ENCODE data around the gene ZBTB4. TPM values are rescaled to one million over a fixed set of nuclear protein-coding genes. Genes with fewer than 3 reads are reported as not detected.

The ZBTB4 gene
- total and polyA plus RNA-seq, 9 of the 15 experiments (the other 6 are each of a cell fraction or from before 2014, with no cell fraction given), result 0.92 to 6.9 (median 3.3) TPM

DNA sequence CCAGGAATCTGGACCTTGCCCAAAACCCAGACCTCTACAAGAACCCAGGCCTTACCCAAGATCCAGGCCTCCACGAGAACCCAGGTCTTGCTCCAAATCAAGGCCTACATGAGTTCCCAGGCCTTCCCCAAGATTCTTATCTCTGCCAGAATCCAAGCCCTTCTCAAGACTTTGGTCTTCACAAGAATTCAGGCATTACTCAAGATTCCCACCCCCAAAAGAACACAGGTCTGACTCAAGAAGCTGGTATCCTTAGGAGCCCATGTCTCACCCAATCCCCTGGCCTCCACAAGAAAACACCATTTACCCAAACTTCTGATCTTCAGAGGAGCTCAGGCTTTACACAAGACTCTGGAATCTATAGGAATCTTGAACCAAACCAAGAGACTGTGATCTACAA, 48.2 kb downstream of the ZBTB4 start (continued):
- TF ChIP-seq, protein P1, sequence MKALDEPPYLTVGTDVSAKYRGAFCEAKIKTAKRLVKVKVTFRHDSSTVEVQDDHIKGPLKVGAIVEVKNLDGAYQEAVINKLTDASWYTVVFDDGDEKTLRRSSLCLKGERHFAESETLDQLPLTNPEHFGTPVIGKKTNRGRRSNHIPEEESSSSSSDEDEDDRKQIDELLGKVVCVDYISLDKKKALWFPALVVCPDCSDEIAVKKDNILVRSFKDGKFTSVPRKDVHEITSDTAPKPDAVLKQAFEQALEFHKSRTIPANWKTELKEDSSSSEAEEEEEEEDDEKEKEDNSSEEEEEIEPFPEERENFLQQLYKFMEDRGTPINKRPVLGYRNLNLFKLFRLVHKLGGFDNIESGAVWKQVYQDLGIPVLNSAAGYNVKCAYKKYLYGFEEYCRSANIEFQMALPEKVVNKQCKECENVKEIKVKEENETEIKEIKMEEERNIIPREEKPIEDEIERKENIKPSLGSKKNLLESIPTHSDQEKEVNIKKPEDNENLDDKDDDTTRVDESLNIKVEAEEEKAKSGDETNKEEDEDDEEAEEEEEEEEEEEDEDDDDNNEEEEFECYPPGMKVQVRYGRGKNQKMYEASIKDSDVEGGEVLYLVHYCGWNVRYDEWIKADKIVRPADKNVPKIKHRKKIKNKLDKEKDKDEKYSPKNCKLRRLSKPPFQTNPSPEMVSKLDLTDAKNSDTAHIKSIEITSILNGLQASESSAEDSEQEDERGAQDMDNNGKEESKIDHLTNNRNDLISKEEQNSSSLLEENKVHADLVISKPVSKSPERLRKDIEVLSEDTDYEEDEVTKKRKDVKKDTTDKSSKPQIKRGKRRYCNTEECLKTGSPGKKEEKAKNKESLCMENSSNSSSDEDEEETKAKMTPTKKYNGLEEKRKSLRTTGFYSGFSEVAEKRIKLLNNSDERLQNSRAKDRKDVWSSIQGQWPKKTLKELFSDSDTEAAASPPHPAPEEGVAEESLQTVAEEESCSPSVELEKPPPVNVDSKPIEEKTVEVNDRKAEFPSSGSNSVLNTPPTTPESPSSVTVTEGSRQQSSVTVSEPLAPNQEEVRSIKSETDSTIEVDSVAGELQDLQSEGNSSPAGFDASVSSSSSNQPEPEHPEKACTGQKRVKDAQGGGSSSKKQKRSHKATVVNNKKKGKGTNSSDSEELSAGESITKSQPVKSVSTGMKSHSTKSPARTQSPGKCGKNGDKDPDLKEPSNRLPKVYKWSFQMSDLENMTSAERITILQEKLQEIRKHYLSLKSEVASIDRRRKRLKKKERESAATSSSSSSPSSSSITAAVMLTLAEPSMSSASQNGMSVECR (CRISPR knock-in tag; IDR thresholded peaks at IDR 0.05), result no peak
- TF ChIP-seq CREBBP (IDR thresholded peaks at IDR 0.05; ENCODE audit: low read depth, low read length), result no peak
- no peak for TF ChIP-seq E2F3 (CRISPR knock-in tag; IDR thresholded peaks at IDR 0.05)

DNA sequence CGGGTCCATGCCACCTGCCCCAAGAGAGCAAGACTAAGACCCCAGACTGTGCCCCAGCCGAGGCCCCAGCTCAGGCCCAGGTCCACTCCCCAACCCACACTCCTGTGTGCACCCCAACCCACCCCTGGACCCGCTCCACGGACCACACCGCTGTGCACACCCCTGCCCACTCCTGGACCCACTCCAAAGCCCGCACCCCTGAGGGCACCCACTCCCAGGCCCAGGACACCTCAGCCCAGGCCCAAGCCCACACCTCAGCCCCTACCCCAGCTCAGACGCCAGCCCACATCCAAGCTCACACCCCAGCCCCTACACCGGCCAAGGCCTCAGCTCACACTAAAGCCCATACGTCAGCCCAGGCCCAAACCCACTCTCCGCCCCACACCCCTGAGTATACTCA, 49.7 kb downstream of the ZBTB4 start:
- Histone ChIP-seq H3K9me1 (ENCODE audit: control insufficient read depth, insufficient read depth, low read length) (no peaks in the 10 kb centered on the region), H3K9me3 (replicated peaks; ENCODE audit: control insufficient read depth, insufficient read depth, low read depth, low read length) (no peaks in the 10 kb centered on the region), H3K79me2 (ENCODE audit: control insufficient read depth, insufficient read depth, low read length) (no peaks in the 10 kb centered on the region), H3K27ac (ENCODE audit: extremely low read depth, low read depth, low read length) (no peak overlapping the region), H3K4me3 (no peak overlapping the region), H3K36me3 (ENCODE audit: control insufficient read depth, insufficient read depth, low read length) (no peaks in the 10 kb centered on the region), H4K20me1 (replicated peaks; ENCODE audit: control insufficient read depth, insufficient read depth, low read length) (no peaks in the 10 kb centered on the region), H3K9ac (ENCODE audit: insufficient read depth in 1 of 2, low read depth in 2 of 2, low read length in 2 of 2) (peak overlapping the region in 1 of 2 experiments; percentile 40; a peak in 1 of 4 replicates), H3K27me3 (ENCODE audit: control insufficient read depth in 2 of 2, insufficient read depth in 2 of 2, low read length in 2 of 2) (no peaks in the 10 kb centered on the region), H3K4me1 (replicated peaks in 1 of 2; ENCODE audit: control insufficient read depth in 2 of 2, insufficient read depth in 2 of 2, low read length in 2 of 2) (peaks cover 0 to 16% of the 10 kb centered on the region in 2 experiments; a peak in 3 of 5 replicates), H3K4me2 (ENCODE audit: insufficient read depth, low read length) (no peak overlapping the region), H2AFZ (ENCODE audit: low read depth, low read length) (no peak overlapping the region)
- in situ Hi-C loops (cut with MboI), result no loop called here
- POLR2A ChIA-PET, result interaction anchor here (0.5 kb wide), 1 partner anchor 67 kb away, joined by 4 read pairs; no protein-coding TSS in a partner anchor
- CTCF ChIA-PET (ENCODE audit: low intra/inter-chr PET ratio), result no interaction called here
- TF ChIP-seq SMARCA5 (IDR thresholded peaks at IDR 0.05) (no peak), RBFOX2 (IDR thresholded peaks at IDR 0.05; ENCODE audit: low read depth, low read length) (no peak), SNRNP70 (optimal IDR thresholded peaks at IDR 0.05; ENCODE audit: low read depth, low read length) (no peak), ZFP30 (CRISPR knock-in tag; IDR thresholded peaks at IDR 0.05; ENCODE audit: borderline replicate concordance) (no peak), TBL1XR1 (IDR thresholded peaks at IDR 0.05; ENCODE audit: low read length in 2 of 2) (no peak), POLR2H (tag; IDR thresholded peaks at IDR 0.05; ENCODE audit: low read depth) (no peak), ZC3H11A (IDR thresholded peaks at IDR 0.05; ENCODE audit: low read depth, low read length) (no peak), IFI16 (CRISPR knock-in tag; IDR thresholded peaks at IDR 0.05) (no peak), ETV6 (IDR thresholded peaks at IDR 0.05; ENCODE audit: borderline replicate concordance in 1 of 2, low read depth in 2 of 2, low read length in 1 of 2) (no peak), ETV6 (CRISPR knock-in tag; IDR thresholded peaks at IDR 0.05; ENCODE audit: borderline replicate concordance) (no peak)
- TF ChIP-seq, protein P2, sequence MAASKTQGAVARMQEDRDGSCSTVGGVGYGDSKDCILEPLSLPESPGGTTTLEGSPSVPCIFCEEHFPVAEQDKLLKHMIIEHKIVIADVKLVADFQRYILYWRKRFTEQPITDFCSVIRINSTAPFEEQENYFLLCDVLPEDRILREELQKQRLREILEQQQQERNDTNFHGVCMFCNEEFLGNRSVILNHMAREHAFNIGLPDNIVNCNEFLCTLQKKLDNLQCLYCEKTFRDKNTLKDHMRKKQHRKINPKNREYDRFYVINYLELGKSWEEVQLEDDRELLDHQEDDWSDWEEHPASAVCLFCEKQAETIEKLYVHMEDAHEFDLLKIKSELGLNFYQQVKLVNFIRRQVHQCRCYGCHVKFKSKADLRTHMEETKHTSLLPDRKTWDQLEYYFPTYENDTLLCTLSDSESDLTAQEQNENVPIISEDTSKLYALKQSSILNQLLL (CRISPR knock-in tag; IDR thresholded peaks at IDR 0.05; ENCODE audit: borderline replicate concordance), result no peak
- FAIRE-seq (no peak), ATAC-seq (no peak), DNase-seq (ENCODE audit: extremely low read depth in 1 of 4, low spot score in 3 of 4) (no peak)
- intact Hi-C loops (cut with micrococcal nuclease), result no loop called here
- WGBS (ENCODE audit: insufficient coverage, low coverage, missing lambda C conversion rate), result 50% methylated on average over 4 of the region's 10 CpGs
- BruUV-seq (replicated peaks), result no TSS peak
